GM18909 (cell line): Measurements from ENCODE around the gene ABHD18.
"Not testable (repeated sequence)": the region's sequence is repeated elsewhere in the genome, so short reads cannot be mapped to it uniquely, and the experiment has no call there.

Experiments
- ATAC-seq: cut with Tn5 transposase; IDR thresholded peaks from one replicate; pipeline ENCODE4 v1.9.1; 2021; ENCODE audit warnings: mild to moderate bottlenecking; ENCODE audit not compliant: unreplicated experiment, poor library complexity

Gene ABHD18

GRCh38 chr4:127965062-127965802 lies at the start of gene ABHD18, which contains the start of gene MFSD8:
ABHD18 (plus strand) TSS chr4:127965406; CDS start chr4:127982956, 17,550 bp downstream.
MFSD8 (minus strand) TSS chr4:127965173; CDS start chr4:127965133, 40 bp downstream.
- ATAC-seq: peak; percentile 97

GRCh38 chr4:127916512-127916911 lies 48.7 kb upstream of the ABHD18 start:
- no peak for ATAC-seq

GRCh38 chr4:127917151-127917550 lies 48.1 kb upstream of the ABHD18 start:
- ATAC-seq: no peak

- ATAC-seq: no peak
Observed at GRCh38 chr4:127920521-127920920, 44.7 kb upstream of the ABHD18 start.

- no peak for ATAC-seq
Observed at GRCh38 chr4:127922226-127922625, 43.0 kb upstream of the ABHD18 start.

GRCh38 chr4:127925720-127926119 lies 39.5 kb upstream of the ABHD18 start:
- not testable (repeated sequence) for ATAC-seq

GRCh38 chr4:127930175-127930574 lies 35.0 kb upstream of the ABHD18 start:
- no peak for ATAC-seq

GRCh38 chr4:127931836-127932235 lies 33.4 kb upstream of the ABHD18 start:
- ATAC-seq: not testable (repeated sequence)

GRCh38 chr4:127936974-127937373 lies 28.2 kb upstream of the ABHD18 start:
- ATAC-seq: no peak

- ATAC-seq: no peak
Observed at GRCh38 chr4:127957105-127957504, 8.1 kb upstream of the ABHD18 start.

- no peak for ATAC-seq
Observed at GRCh38 chr4:127959794-127960193, 5.4 kb upstream of the ABHD18 start.

GRCh38 chr4:127963633-127964398 lies 1.4 kb upstream of the ABHD18 start:
- not testable (repeated sequence) for ATAC-seq

- ATAC-seq: peak; percentile 25
Observed at GRCh38 chr4:127964426-127965061, 662 bp upstream of the ABHD18 start.

GRCh38 chr4:127965803-127966175 lies 583 bp downstream of the ABHD18 start:
- ATAC-seq: peak; percentile 38

GRCh38 chr4:127967141-127967775 lies 2.1 kb downstream of the ABHD18 start:
- ATAC-seq: no peak

- no peak for ATAC-seq
Observed at GRCh38 chr4:127968586-127968985, 3.4 kb downstream of the ABHD18 start.

GRCh38 chr4:127970925-127971324 lies 5.7 kb downstream of the ABHD18 start:
- not testable (repeated sequence) for ATAC-seq

GRCh38 chr4:127975121-127975770 lies 10.0 kb downstream of the ABHD18 start:
- no peak for ATAC-seq

GRCh38 chr4:127978930-127979329 lies 13.7 kb downstream of the ABHD18 start:
- no peak for ATAC-seq

GRCh38 chr4:127982445-127982844 lies 17.2 kb downstream of the ABHD18 start:
- ATAC-seq: no peak
